H1 (cell line): Measurements from ENCODE around the gene GRIPAP1. TPM values are rescaled to one million over a fixed set of nuclear protein-coding genes. Genes with fewer than 3 reads are reported as not detected.

Experiments
- CTCF ChIA-PET: fragments of 300-600 bp; sonication (Branson Sonifier 250); formaldehyde crosslinking; loops from one replicate; lab custom pipeline; 2021; ENCODE audit not compliant: partially characterized antibody; lab: Charles Lee
- POLR2A ChIA-PET: fragments of 300-600 bp; sonication (Branson Sonifier 250); formaldehyde crosslinking; loops from one replicate; lab custom pipeline; 2021; ENCODE audit warnings: inconsistent platforms; ENCODE audit not compliant: partially characterized antibody; lab: Charles Lee
- DNase-seq, 2 experiments: peaks; one replicate each; pipeline versions ENCODE4 v3.0.0 to v3.0.0-alpha.2; 2010 to 2022; ENCODE audit warnings: low spot score in 2 of 2, low read depth in 1 of 2, mixed read lengths in 1 of 2
- FAIRE-seq: peaks from 2 replicates; lab custom pipeline; 2011; peaks lifted over from hg19 to GRCh38; lab: Jason Lieb, UNC
- H2AFZ ChIP-seq: 2 replicates; pipeline ENCODE4 v1.8.1; 2012; ENCODE audit warnings: low read length, inconsistent platforms
- H2AK5ac ChIP-seq: 2 replicates; pipeline ENCODE4 v1.6.1; 2013; ENCODE audit warnings: low read depth, low read length
- H2BK120ac ChIP-seq: replicated peaks from 2 replicates; pipeline ENCODE3; 2013; ENCODE audit warnings: low read depth, low read length, inconsistent platforms
- H2BK12ac ChIP-seq: 2 replicates; pipeline ENCODE4 v1.6.1; 2013; ENCODE audit warnings: low read depth, low read length
- H2BK15ac ChIP-seq: 2 replicates; pipeline ENCODE4 v1.6.1; 2013; ENCODE audit warnings: low read length
- H2BK20ac ChIP-seq: 2 replicates; pipeline ENCODE4 v1.6.1; 2013; ENCODE audit warnings: low read length
- H2BK5ac ChIP-seq: 2 replicates; pipeline ENCODE4 v1.6.1; 2013; ENCODE audit warnings: low read depth, low read length
- H3K14ac ChIP-seq: 2 replicates; pipeline ENCODE4 v1.6.1; 2013; ENCODE audit warnings: inconsistent platforms; ENCODE audit not compliant: insufficient read length
- H3K18ac ChIP-seq: 2 replicates; pipeline ENCODE4 v1.6.1; 2013; ENCODE audit warnings: low read length; ENCODE audit errors: extremely low read depth
- H3K23ac ChIP-seq: 2 replicates; pipeline ENCODE4 v1.6.1; 2013; ENCODE audit warnings: inconsistent platforms; ENCODE audit not compliant: insufficient read length
- H3K23me2 ChIP-seq: 2 replicates; pipeline ENCODE4 v1.6.1; 2013; ENCODE audit warnings: low read depth, low read length
- H3K27ac ChIP-seq: 2 replicates; pipeline ENCODE4 v1.6.1; 2011; ENCODE audit warnings: low read depth, low read length, inconsistent platforms
- H3K27me3 ChIP-seq, 4 experiments: replicated peaks in 1 of 4; 1 replicate in 1 of 4; 2 replicates in 3 of 4; pipeline versions ENCODE4 v1.6.1 to v1.8.1; 2011 to 2013; ENCODE audit warnings: low read length in 3 of 4, mild to moderate bottlenecking in 3 of 4, inconsistent platforms in 2 of 4, mixed read lengths in 2 of 4, moderate library complexity in 1 of 4; ENCODE audit not compliant: control insufficient read depth in 3 of 4, insufficient read depth in 3 of 4; ENCODE audit errors: extremely low read depth in 1 of 4
- H3K36me3 ChIP-seq, 4 experiments: 2 replicates each; pipeline versions ENCODE4 v1.6.1 to v1.8.1; 2011 to 2013; ENCODE audit warnings: mild to moderate bottlenecking in 4 of 4, low read length in 3 of 4, moderate library complexity in 2 of 4, control low read depth in 1 of 4, inconsistent platforms in 1 of 4; ENCODE audit not compliant: insufficient read depth in 4 of 4, control insufficient read depth in 2 of 4
- H3K4ac ChIP-seq: replicated peaks from 2 replicates; pipeline ENCODE3; 2013; ENCODE audit warnings: low read length, low read depth, mixed read lengths, inconsistent platforms; ENCODE audit not compliant: insufficient read length
- H3K4me1 ChIP-seq, 4 experiments: replicated peaks in 1 of 4; 1 replicate in 1 of 4; 2 replicates in 3 of 4; pipeline versions ENCODE4 v1.6.1 to v1.8.1; 2011 to 2013; ENCODE audit warnings: low read length in 3 of 4, inconsistent platforms in 2 of 4, mixed read lengths in 1 of 4; ENCODE audit not compliant: insufficient read depth in 4 of 4, control insufficient read depth in 3 of 4
- H3K4me2 ChIP-seq, 2 experiments: 2 replicates each; pipeline versions ENCODE4 v1.6.1 to v1.8.1; 2011 to 2013; ENCODE audit warnings: low read depth in 2 of 2, low read length in 2 of 2, control low read depth in 1 of 2, inconsistent platforms in 1 of 2, mild to moderate bottlenecking in 1 of 2; ENCODE audit not compliant: insufficient read depth in 1 of 2
- H3K4me3 ChIP-seq, 4 experiments: fragments of 200-600, 300-600 bp in 1 of 4; sonication (generic), shearing (Covaris generic), sonication (Bioruptor Twin) in 1 of 4; 2 replicates each; pipeline versions ENCODE4 v1.5.1 to v1.8.1; 2011 to 2016; ENCODE audit warnings: low read length in 4 of 4, low read depth in 3 of 4, control low read depth in 2 of 4, inconsistent platforms in 2 of 4, mild to moderate bottlenecking in 2 of 4, mixed read lengths in 1 of 4, moderate library complexity in 1 of 4; ENCODE audit not compliant: insufficient read depth in 2 of 4; ENCODE audit errors: extremely low read depth in 1 of 4
- H3K56ac ChIP-seq: replicated peaks from 2 replicates; pipeline ENCODE3; 2013; ENCODE audit warnings: low read depth, mild to moderate bottlenecking, mixed read lengths, low read length, inconsistent platforms; ENCODE audit not compliant: insufficient read length
- H3K79me1 ChIP-seq: 2 replicates; pipeline ENCODE4 v1.6.1; 2013; ENCODE audit warnings: low read depth, low read length, control low read depth
- H3K79me2 ChIP-seq, 2 experiments: 2 replicates each; pipeline versions ENCODE4 v1.6.1 to v1.8.1; 2012 to 2013; ENCODE audit warnings: low read length in 2 of 2, mild to moderate bottlenecking in 2 of 2, inconsistent platforms in 1 of 2; ENCODE audit not compliant: insufficient read depth in 2 of 2, control insufficient read depth in 1 of 2
- H3K9ac ChIP-seq, 4 experiments: replicated peaks in 1 of 4; 1 replicate in 1 of 4; 2 replicates in 3 of 4; pipeline versions ENCODE4 v1.6.1 to v1.8.1; 2011 to 2013; ENCODE audit warnings: low read depth in 3 of 4, low read length in 3 of 4, control low read depth in 2 of 4, mild to moderate bottlenecking in 2 of 4, moderate library complexity in 2 of 4, inconsistent platforms in 1 of 4; ENCODE audit errors: extremely low read depth in 1 of 4
- H3K9me3 ChIP-seq, 2 experiments: 2 replicates each; pipeline versions ENCODE4 v1.6.1 to v1.8.1; 2012 to 2013; ENCODE audit warnings: mild to moderate bottlenecking in 2 of 2, moderate library complexity in 2 of 2, control low read depth in 1 of 2, inconsistent platforms in 1 of 2, low read depth in 1 of 2, low read length in 1 of 2, mixed read lengths in 1 of 2; ENCODE audit not compliant: insufficient read depth in 2 of 2
- H4K20me1 ChIP-seq, 2 experiments: replicated peaks in 1 of 2; 2 replicates each; pipeline versions ENCODE3 to v1.8.1; 2011 to 2013; ENCODE audit warnings: inconsistent platforms in 2 of 2, low read length in 2 of 2, mild to moderate bottlenecking in 1 of 2; ENCODE audit not compliant: insufficient read depth in 2 of 2, control insufficient read depth in 1 of 2
- H4K5ac ChIP-seq: 2 replicates; pipeline ENCODE4 v1.6.1; 2013; ENCODE audit warnings: low read length, low read depth, mixed read lengths, inconsistent platforms; ENCODE audit not compliant: insufficient read length
- H4K8ac ChIP-seq: 2 replicates; pipeline ENCODE4 v1.8.0; 2013; ENCODE audit warnings: mild to moderate bottlenecking, moderate library complexity, low read length, inconsistent platforms; ENCODE audit not compliant: insufficient read depth; ENCODE audit errors: extremely low read depth
- H4K91ac ChIP-seq: replicated peaks from 2 replicates; pipeline ENCODE3; 2013; ENCODE audit warnings: low read length, mixed read lengths, inconsistent platforms; ENCODE audit not compliant: insufficient read length
- ATF2 ChIP-seq: IDR thresholded peaks from 2 replicates; pipeline ENCODE4 v1.6.1; 2012; ENCODE audit warnings: low read length, inconsistent platforms
- E2F6 ChIP-seq: IDR thresholded peaks from 2 replicates; pipeline ENCODE4 v1.6.1; 2012; ENCODE audit warnings: inconsistent platforms
- EP300 ChIP-seq, 2 experiments: IDR thresholded peaks; 1 replicate in 1 of 2; 2 replicates in 1 of 2; pipeline ENCODE4 v1.6.1; 2011 to 2012; ENCODE audit warnings: low read depth in 2 of 2, low read length in 2 of 2, mild to moderate bottlenecking in 2 of 2, borderline replicate concordance in 1 of 2, inconsistent platforms in 1 of 2, moderate library complexity in 1 of 2
- JUND ChIP-seq: IDR thresholded peaks from 2 replicates; pipeline ENCODE4 v1.6.1; 2011; ENCODE audit warnings: mild to moderate bottlenecking, improper control_type of control experiment, low read length
- POLR2A ChIP-seq, 2 experiments: IDR thresholded peaks; 1 replicate in 1 of 2; 2 replicates in 1 of 2; pipeline ENCODE4 v1.6.1; 2011; ENCODE audit warnings: low read depth in 2 of 2, low read length in 2 of 2, mild to moderate bottlenecking in 2 of 2; ENCODE audit errors: control extremely low read depth in 1 of 2
- WGBS, 2 experiments: shearing (Covaris generic) in 1 of 2; methylation state at CpG; one replicate each; pipeline versions ENCODE4 v1.1.6 to v1.1.7; 2013 to 2015; ENCODE audit warnings: low lambda C conversion rate in 2 of 2, mixed read lengths in 2 of 2, inconsistent platforms in 1 of 2, low coverage in 1 of 2, missing lambda C conversion rate in 1 of 2; ENCODE audit not compliant: insufficient replicate concordance in 2 of 2, insufficient coverage in 1 of 2, insufficient read length in 1 of 2; ENCODE audit errors: extremely low coverage in 1 of 2, missing lambda C conversion rate in 1 of 2; 5-methylcytosine and 5-hydroxymethylcytosine counted together
- polyA plus RNA-seq, 7 experiments: library from polyadenylated mRNA; depleted of rRNA in 3 of 7; stranded (reverse) in 5 of 7; unstranded in 2 of 7; fragments of >200 nt in 5 of 7; fragments of 200-250 nt in 2 of 7; gene quantifications; 1 replicate in 5 of 7; 2 replicates in 1 of 7; 4 replicates in 1 of 7; pipeline versions ENCODE4 v1.2.1 to v1.2.3, GENCODE V29; 2011 to 2013; ENCODE audit warnings: missing spikeins in 2 of 7, mixed read lengths in 2 of 7
- total RNA-seq: library from RNA; stranded (reverse); fragmentation: NEBNext Ultra II Directional; extraction: Animal tissue kit (Norgen Biotek cat#: 25700); gene quantifications from 2 replicates; pipeline ENCODE4 v1.2.1, GENCODE V29; 2021

GRIPAP1 gene
- total and polyA plus RNA-seq, 2 of the 8 experiments (the other 6 are each of a cell fraction or from before 2014, with no cell fraction given): 21.6 to 55.9 TPM

DNA sequence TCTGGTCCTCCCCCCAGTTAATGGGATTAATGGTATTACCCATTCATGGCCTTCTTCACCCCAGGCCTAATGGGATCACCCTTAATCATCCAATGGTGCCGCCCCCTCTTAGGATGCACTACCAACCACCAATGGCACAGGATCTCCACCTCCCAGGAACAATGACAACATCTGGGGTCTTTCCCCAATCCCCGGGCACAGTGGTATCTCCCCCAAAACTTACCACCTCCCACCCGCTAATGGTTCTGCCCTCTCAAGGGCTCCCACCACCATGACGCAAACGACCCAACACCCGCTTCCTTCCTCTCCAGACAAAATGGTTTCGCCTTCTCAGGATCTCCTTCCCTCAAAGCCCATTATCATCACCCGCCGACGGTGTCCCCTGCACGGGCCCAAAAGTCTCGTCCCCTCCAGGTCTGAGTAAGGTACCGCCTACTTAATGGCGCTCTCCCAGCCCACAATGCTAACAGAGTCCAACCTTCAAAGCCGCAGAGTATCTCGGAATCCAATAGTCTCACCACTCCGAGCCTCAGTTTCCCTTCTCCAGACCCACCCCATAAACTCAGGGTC, 458 bp downstream of the GRIPAP1 start:
- H3K18ac ChIP-seq: peak overlapping the region; percentile 60
- ChIA-PET CTCF (no interaction called here), POLR2A (interaction anchor here (0.9 to 2.5 kb wide), 8 partner anchors 14 to 115 kb away, joined by 3 to 24 read pairs (median 7); partner anchors contain the start of genes KCND1 and TFE3)
- H3K23ac ChIP-seq: no peak overlapping the region
- H3K14ac ChIP-seq: no peak overlapping the region
- H2BK15ac ChIP-seq: no peak overlapping the region
- peaks cover 0 to 3% (median 0%) of the 10 kb centered on the region in 4 experiments; a peak in 1 of 7 replicates for H3K4me1 ChIP-seq
- no peak overlapping the region for H2BK120ac ChIP-seq
- H2BK12ac ChIP-seq: peak overlapping the region; percentile 17; the same call in 1 of the 2 replicates
- peaks cover 2 to 24% (median 16%) of the 10 kb centered on the region in 4 experiments; a peak in 7 of 8 replicates for H3K36me3 ChIP-seq
- peak overlapping the region; percentile 57 to 96 (median 92) for H3K9ac ChIP-seq
- H3K4ac ChIP-seq: peak overlapping the region; percentile 65
- peak overlapping the region; percentile 96 for H3K27ac ChIP-seq
- H2AFZ ChIP-seq: no peak overlapping the region
- no peak overlapping the region for H3K56ac ChIP-seq
- DNase-seq: peak; percentile 33 to 51
- no peaks in the 10 kb centered on the region for H3K9me3 ChIP-seq
- no peak for FAIRE-seq
- H3K4me3 ChIP-seq: peak overlapping the region; percentile 87 to 100 (median 98)
- H3K23me2 ChIP-seq: no peaks in the 10 kb centered on the region
- 2% methylated on average over 15 of the region's 17 CpGs; no CpG with 5 or more reads in 1 of the 2 experiments for WGBS, 2 experiments
- peak overlapping the region; percentile 98 for H2BK5ac ChIP-seq
- H3K79me1 ChIP-seq: no peaks in the 10 kb centered on the region
- no peaks in the 10 kb centered on the region for H3K27me3 ChIP-seq
- no peak overlapping the region for H2AK5ac ChIP-seq
- H4K5ac ChIP-seq: peak overlapping the region; percentile 81
- H4K8ac ChIP-seq: peak overlapping the region; percentile 95; the same call in 1 of the 2 replicates
- peaks cover 3 to 15% of the 10 kb centered on the region in 2 experiments; a peak in 3 of 4 replicates for H3K79me2 ChIP-seq
- peak overlapping the region; percentile 34 for H4K91ac ChIP-seq
- H3K4me2 ChIP-seq: peak overlapping the region; percentile 75 to 83
- TF ChIP-seq ATF2 (no peak), E2F6 (no peak), JUND (0 out of 2 replicates have a peak, but pooled peaks have one; percentile 64), POLR2A (IDR thresholded peaks at IDR 0.05; ENCODE audit: control extremely low read depth in 1 of 2, low read depth in 2 of 2, low read length in 2 of 2) (no peak), EP300 (IDR thresholded peaks at IDR 0.05; ENCODE audit: borderline replicate concordance in 1 of 2, low read depth in 2 of 2, low read length in 2 of 2) (peak in 1 of 2 experiments; percentile 53; a peak in 1 of 3 replicates)
- H4K20me1 ChIP-seq: peaks cover 0 to 5% of the 10 kb centered on the region in 2 experiments
- no peak overlapping the region for H2BK20ac ChIP-seq
